Neural progenitor cell (in vitro differentiated cells): Measurements from ENCODE around the gene CTNNBL1.

ENCODE experiments used
- CTCF ChIP-seq: fragments of 200-600 bp; sonication (generic); IDR thresholded peaks from 2 replicates; pipeline ENCODE4 v1.5.1; 2017; ENCODE audit warnings: antibody characterized with exemption, mild to moderate bottlenecking
- EZH2 ChIP-seq: fragments of 200-600 bp; sonication (generic); IDR thresholded peaks from 2 replicates; pipeline ENCODE4 v1.6.1; 2017; ENCODE audit warnings: antibody characterized with exemption, mild to moderate bottlenecking, moderate library complexity
- EZH2phosphoT487 ChIP-seq: fragments of 200-600 bp; sonication (generic); IDR thresholded peaks from 2 replicates; pipeline ENCODE4 v1.6.1; 2017; ENCODE audit warnings: antibody characterized with exemption

- TF ChIP-seq CTCF = peak; percentile 35
- no peak for TF ChIP-seq EZH2phosphoT487
- no peak for TF ChIP-seq EZH2
Observed at GRCh38 chr20:37755665-37756064, 61.8 kb downstream of the CTNNBL1 start.
